HCT116 (cell line): ENCODE measurements around the gene RXRA. TPM values are rescaled to one million over a fixed set of nuclear protein-coding genes. Genes with fewer than 3 reads are reported as not detected.

ENCODE experiments used
- ATAC-seq: fragments of 200-7000 bp; cut with Tn5 transposase; 2 replicates; pipeline ENCODE4 v1.9.1; 2020; ENCODE audit warnings: mild to moderate bottlenecking, moderate library complexity
- BruUV-seq: library from RNA; stranded (reverse); fragments of 400-500 nt; replicated peaks from 2 replicates; lab custom pipeline; 2021; lab: Mats Ljungman, UMichigan
- CTCF ChIA-PET: fragments of 300-600 bp; sonication (Branson Sonifier 250); formaldehyde crosslinking; loops from one replicate; lab custom pipeline; 2021; ENCODE audit warnings: antibody characterized with exemption; lab: Charles Lee
- POLR2A ChIA-PET: fragments of 300-600, 350-600 bp; sonication (Branson Sonifier 250); formaldehyde crosslinking; loops from one replicate; lab custom pipeline; 2021; ENCODE audit warnings: antibody characterized with exemption; lab: Charles Lee
- RAD21 ChIA-PET, 2 experiments: fragments of 300-600 bp; sonication (Branson Sonifier 250); formaldehyde crosslinking; loops; one replicate each; lab custom pipeline; 2023; ENCODE audit warnings: low total read pairs in 2 of 2; ENCODE audit not compliant: uncharacterized antibody in 2 of 2, unreplicated experiment in 2 of 2, low non-redundant PET in 1 of 2; lab: Charles Lee
- DNase-seq: peaks from one replicate; pipeline ENCODE4 v3.0.0-alpha.2; 2010; ENCODE audit warnings: low read depth, low spot score
- H2AFZ ChIP-seq: fragments of 200-600 bp; shearing (Covaris generic), sonication (generic); 2 replicates; pipeline ENCODE4 v1.6.1; 2017; ENCODE audit warnings: low read depth, mixed run types, mixed read lengths, antibody characterized with exemption, low read length; ENCODE audit not compliant: poor library complexity, severe bottlenecking
- H3K27ac ChIP-seq: 2 replicates; pipeline ENCODE4 v1.5.1; 2012; ENCODE audit warnings: low read depth, low read length
- H3K27me3 ChIP-seq: fragments of 200-600 bp; sonication (generic); 2 replicates; pipeline ENCODE4 v1.6.1; 2016; ENCODE audit warnings: mixed run types, low read length, mixed read lengths; ENCODE audit not compliant: insufficient read depth
- H3K36me3 ChIP-seq, 2 experiments: fragments of 200-500 bp in 1 of 2; fragments of 200-600 bp in 1 of 2; sonication (Bioruptor generic) in 1 of 2; sonication (generic) in 1 of 2; 2 replicates each; pipeline versions ENCODE4 v1.5.1 to v1.6.1; 2014 to 2016; ENCODE audit warnings: low read length in 2 of 2, inconsistent platforms in 1 of 2, mixed read lengths in 1 of 2, mixed run types in 1 of 2; ENCODE audit not compliant: insufficient read depth in 2 of 2, control insufficient read depth in 1 of 2
- H3K4me1 ChIP-seq, 2 experiments: fragments of 200-600 bp in 1 of 2; sonication (generic) in 1 of 2; 2 replicates each; pipeline versions ENCODE4 v1.5.1 to v1.6.1; 2012 to 2017; ENCODE audit warnings: low read length in 2 of 2, inconsistent platforms in 1 of 2, mild to moderate bottlenecking in 1 of 2, mixed read lengths in 1 of 2, mixed run types in 1 of 2, moderate library complexity in 1 of 2; ENCODE audit not compliant: insufficient read depth in 2 of 2, control insufficient read depth in 1 of 2
- H3K4me2 ChIP-seq: fragments of 200-600 bp; sonication (generic); 2 replicates; pipeline ENCODE4 v1.6.1; 2017; ENCODE audit warnings: mixed run types, low read length, mixed read lengths
- H3K4me3 ChIP-seq, 2 experiments: fragments of 200-600 bp in 1 of 2; sonication (generic) in 1 of 2; replicated peaks in 1 of 2; 2 replicates each; pipeline ENCODE4 v1.5.1; 2011 to 2016; ENCODE audit warnings: low read length in 2 of 2, control low read depth in 1 of 2, low read depth in 1 of 2, mild to moderate bottlenecking in 1 of 2, mixed read lengths in 1 of 2, mixed run types in 1 of 2
- H3K79me2 ChIP-seq: fragments of 200-600 bp; sonication (generic); 2 replicates; pipeline ENCODE4 v1.6.1; 2017; ENCODE audit warnings: mild to moderate bottlenecking, mixed run types, low read length, moderate library complexity, mixed read lengths; ENCODE audit not compliant: insufficient read depth
- H3K9ac ChIP-seq: fragments of 200-600 bp; sonication (generic); 2 replicates; pipeline ENCODE4 v1.6.1; 2016; ENCODE audit warnings: low read length, mixed read lengths
- H3K9me2 ChIP-seq: fragments of 200-600 bp; sonication (generic), shearing (Covaris generic); 2 replicates; pipeline ENCODE4 v1.6.1; 2017; ENCODE audit warnings: mixed run types, mild to moderate bottlenecking, moderate library complexity; ENCODE audit not compliant: insufficient read depth
- H3K9me3 ChIP-seq, 2 experiments: fragments of 200-500 bp in 1 of 2; fragments of 200-600 bp in 1 of 2; sonication (Bioruptor generic) in 1 of 2; sonication (generic) in 1 of 2; 2 replicates each; pipeline ENCODE4 v1.6.1; 2014 to 2017; ENCODE audit warnings: low read length in 2 of 2, mixed read lengths in 2 of 2, inconsistent platforms in 1 of 2, low read depth in 1 of 2, mild to moderate bottlenecking in 1 of 2, mixed run types in 1 of 2, moderate library complexity in 1 of 2; ENCODE audit not compliant: control insufficient read depth in 1 of 2, insufficient read depth in 1 of 2
- H4K20me1 ChIP-seq: fragments of 200-600 bp; sonication (generic), shearing (Covaris generic); 2 replicates; pipeline ENCODE4 v1.6.1; 2017; ENCODE audit warnings: mixed run types, mild to moderate bottlenecking, moderate library complexity; ENCODE audit not compliant: insufficient read depth
- CBX3 ChIP-seq: IDR thresholded peaks from 2 replicates; pipeline ENCODE4 v1.6.1; 2012; ENCODE audit warnings: low read depth
- ELF1 ChIP-seq: IDR thresholded peaks from 2 replicates; pipeline ENCODE4 v1.6.1; 2012; ENCODE audit warnings: low read depth, borderline replicate concordance
- JUND ChIP-seq: IDR thresholded peaks from 2 replicates; pipeline ENCODE4 v1.6.1; 2012
- SIN3A ChIP-seq: IDR thresholded peaks from 2 replicates; pipeline ENCODE4 v1.6.1; 2012; ENCODE audit warnings: low read depth
- ZNF274 ChIP-seq: fragments of 200-500 bp; sonication (Bioruptor generic); IDR thresholded peaks from 2 replicates; pipeline ENCODE4 v1.6.1; 2014; ENCODE audit warnings: mild to moderate bottlenecking, low read depth, low read length, inconsistent platforms
- intact Hi-C: fragments of 100-400 bp; cut with micrococcal nuclease; formaldehyde crosslinking; loops from 2 replicates; pipeline ENCODE4 v1.10.0; 2022
- total RNA-seq: library from RNA; stranded (reverse); gene quantifications from one replicate; pipeline ENCODE4 v1.2.1, GENCODE V29; 2021; ENCODE audit not compliant: unreplicated experiment
- TF ChIP-seq, protein P1 (sequence below), 3 experiments: fragments of 200-600 bp in 1 of 3; sonication (generic) in 1 of 3; IDR thresholded peaks in 2 of 3; conservative IDR thresholded peaks in 1 of 3; 2 replicates each; pipeline ENCODE4 v1.5.1; 2012 to 2017; ENCODE audit warnings: low read depth in 2 of 3, low read length in 2 of 3, antibody characterized with exemption in 1 of 3, borderline replicate concordance in 1 of 3, control low read depth in 1 of 3, mild to moderate bottlenecking in 1 of 3, mixed read lengths in 1 of 3, mixed run types in 1 of 3, moderate library complexity in 1 of 3; ENCODE audit not compliant: insufficient read depth in 1 of 3
- TF ChIP-seq, protein P2 (sequence below): IDR thresholded peaks from 2 replicates; pipeline ENCODE4 v1.6.1; 2011; ENCODE audit warnings: mild to moderate bottlenecking, low read length, moderate library complexity; ENCODE audit not compliant: insufficient replicate concordance; ENCODE audit errors: extremely low read depth

The RXRA gene
- total RNA-seq, 1 experiment from 2014 or later = 43.9 TPM

DNA sequence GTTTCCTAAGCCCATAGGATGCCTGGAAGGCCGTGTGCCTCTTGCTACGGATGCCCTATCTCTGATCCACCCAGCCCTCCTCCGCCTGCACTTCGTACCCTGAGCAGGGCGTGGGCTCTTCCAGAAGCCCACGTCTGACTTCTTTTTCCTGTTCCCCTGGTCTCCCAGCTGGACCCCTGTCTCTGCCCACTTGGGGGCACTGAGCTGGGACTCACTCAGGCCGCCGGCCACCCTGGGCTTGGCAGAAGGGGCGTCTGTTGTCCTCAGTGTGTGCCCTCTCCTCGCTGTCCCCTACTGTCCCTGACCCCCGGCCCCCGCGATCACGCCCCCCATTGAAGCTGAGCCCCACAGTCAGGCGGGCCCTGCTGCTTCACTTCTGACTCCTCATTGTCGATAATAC is 22.0 kb upstream of the RXRA start:
- no peaks in the 10 kb centered on the region for H3K79me2 ChIP-seq
- no peak overlapping the region for H3K27ac ChIP-seq
- ChIA-PET POLR2A (no interaction called here), CTCF (no interaction called here), RAD21 (no interaction called here)
- H3K4me2 ChIP-seq = no peak overlapping the region
- no peak overlapping the region for H3K9ac ChIP-seq
- H3K9me2 ChIP-seq = no peaks in the 10 kb centered on the region
- H3K9me3 ChIP-seq = no peaks in the 10 kb centered on the region
- no peak overlapping the region for H2AFZ ChIP-seq
- intact Hi-C loops = no loop called here
- no peak for TF ChIP-seq CBX3
- no peak for TF ChIP-seq SIN3A
- TF ChIP-seq, protein P1, sequence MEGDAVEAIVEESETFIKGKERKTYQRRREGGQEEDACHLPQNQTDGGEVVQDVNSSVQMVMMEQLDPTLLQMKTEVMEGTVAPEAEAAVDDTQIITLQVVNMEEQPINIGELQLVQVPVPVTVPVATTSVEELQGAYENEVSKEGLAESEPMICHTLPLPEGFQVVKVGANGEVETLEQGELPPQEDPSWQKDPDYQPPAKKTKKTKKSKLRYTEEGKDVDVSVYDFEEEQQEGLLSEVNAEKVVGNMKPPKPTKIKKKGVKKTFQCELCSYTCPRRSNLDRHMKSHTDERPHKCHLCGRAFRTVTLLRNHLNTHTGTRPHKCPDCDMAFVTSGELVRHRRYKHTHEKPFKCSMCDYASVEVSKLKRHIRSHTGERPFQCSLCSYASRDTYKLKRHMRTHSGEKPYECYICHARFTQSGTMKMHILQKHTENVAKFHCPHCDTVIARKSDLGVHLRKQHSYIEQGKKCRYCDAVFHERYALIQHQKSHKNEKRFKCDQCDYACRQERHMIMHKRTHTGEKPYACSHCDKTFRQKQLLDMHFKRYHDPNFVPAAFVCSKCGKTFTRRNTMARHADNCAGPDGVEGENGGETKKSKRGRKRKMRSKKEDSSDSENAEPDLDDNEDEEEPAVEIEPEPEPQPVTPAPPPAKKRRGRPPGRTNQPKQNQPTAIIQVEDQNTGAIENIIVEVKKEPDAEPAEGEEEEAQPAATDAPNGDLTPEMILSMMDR (IDR thresholded peaks at IDR 0.05 in 2 of 3, conservative IDR thresholded peaks at IDR 0.05 in 1 of 3; ENCODE audit: borderline replicate concordance in 1 of 3, insufficient read depth in 1 of 3, low read depth in 2 of 3, low read length in 2 of 3) = no peak
- TF ChIP-seq JUND = no peak
- TF ChIP-seq, protein P2, sequence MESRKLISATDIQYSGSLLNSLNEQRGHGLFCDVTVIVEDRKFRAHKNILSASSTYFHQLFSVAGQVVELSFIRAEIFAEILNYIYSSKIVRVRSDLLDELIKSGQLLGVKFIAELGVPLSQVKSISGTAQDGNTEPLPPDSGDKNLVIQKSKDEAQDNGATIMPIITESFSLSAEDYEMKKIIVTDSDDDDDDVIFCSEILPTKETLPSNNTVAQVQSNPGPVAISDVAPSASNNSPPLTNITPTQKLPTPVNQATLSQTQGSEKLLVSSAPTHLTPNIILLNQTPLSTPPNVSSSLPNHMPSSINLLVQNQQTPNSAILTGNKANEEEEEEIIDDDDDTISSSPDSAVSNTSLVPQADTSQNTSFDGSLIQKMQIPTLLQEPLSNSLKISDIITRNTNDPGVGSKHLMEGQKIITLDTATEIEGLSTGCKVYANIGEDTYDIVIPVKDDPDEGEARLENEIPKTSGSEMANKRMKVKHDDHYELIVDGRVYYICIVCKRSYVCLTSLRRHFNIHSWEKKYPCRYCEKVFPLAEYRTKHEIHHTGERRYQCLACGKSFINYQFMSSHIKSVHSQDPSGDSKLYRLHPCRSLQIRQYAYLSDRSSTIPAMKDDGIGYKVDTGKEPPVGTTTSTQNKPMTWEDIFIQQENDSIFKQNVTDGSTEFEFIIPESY = no peak
- TF ChIP-seq ZNF274 = no peak
- TF ChIP-seq ELF1 = no peak
- no peaks in the 10 kb centered on the region for H3K27me3 ChIP-seq
- BruUV-seq = no TSS peak
- H3K4me3 ChIP-seq = no peak overlapping the region
- H3K4me1 ChIP-seq = no peaks in the 10 kb centered on the region
- no peaks in the 10 kb centered on the region for H3K36me3 ChIP-seq
- H4K20me1 ChIP-seq = no peaks in the 10 kb centered on the region
- DNase-seq (no peak), ATAC-seq (no peak)
